Skin of body (tissue), 2 donors: ENCODE results near the gene TRIP12. TPM values are rescaled to one million over a fixed set of nuclear protein-coding genes. Genes with fewer than 3 reads are reported as not detected.
A peak's percentile ranks its signal among the peaks of the same experiment; 100 is the strongest.
"Not testable (repeated sequence)": the region's sequence is repeated elsewhere in the genome, so short reads cannot be mapped to it uniquely, and the experiment has no call there.

Source experiments
- DNase-seq: peaks from one replicate; lab custom pipeline; 2025; lab: John Stamatoyannopoulos, UW
- total RNA-seq: library from RNA; depleted of rRNA; stranded (reverse); fragments of >200 nt; gene quantifications from one replicate; pipeline ENCODE4 v1.2.3, GENCODE V29; 2014

The TRIP12 gene
- total RNA-seq, 1 donor from 2014 or later, result 226 TPM

GRCh38 chr2:229831805-229832509 lies 89.9 kb downstream of the TRIP12 start:
- no peak for DNase-seq

- no peak for DNase-seq
Observed at GRCh38 chr2:229825476-229825875, 96.3 kb downstream of the TRIP12 start.

GRCh38 chr2:229821316-229821715 lies 100.5 kb downstream of the TRIP12 start:
- DNase-seq, result no peak

GRCh38 chr2:229818230-229818629 lies 103.6 kb downstream of the TRIP12 start:
- DNase-seq, result no peak

GRCh38 chr2:229815858-229816257 lies 106.0 kb downstream of the TRIP12 start:
- DNase-seq, result no peak

GRCh38 chr2:229815342-229815741 lies 106.5 kb downstream of the TRIP12 start:
- no peak for DNase-seq

- DNase-seq, result peak; percentile 52
Observed at GRCh38 chr2:229810786-229811185, 111.0 kb downstream of the TRIP12 start.

GRCh38 chr2:229805559-229805958 lies 116.2 kb downstream of the TRIP12 start:
- DNase-seq, result no peak

- no peak for DNase-seq
Observed at GRCh38 chr2:229802785-229803184, 119.0 kb downstream of the TRIP12 start.

GRCh38 chr2:229800997-229801754 lies 120.6 kb downstream of the TRIP12 start:
- DNase-seq, result no peak

GRCh38 chr2:229798446-229799155 lies 123.2 kb downstream of the TRIP12 start:
- DNase-seq, result no peak

- no peak for DNase-seq
Observed at GRCh38 chr2:229795058-229795457, 126.8 kb downstream of the TRIP12 start.

GRCh38 chr2:229794636-229795035 lies 127.2 kb downstream of the TRIP12 start:
- no peak for DNase-seq

- not testable (repeated sequence) for DNase-seq
Observed at GRCh38 chr2:229786289-229786688, 135.5 kb downstream of the TRIP12 start.

GRCh38 chr2:229784791-229785190 lies 137.0 kb downstream of the TRIP12 start:
- no peak for DNase-seq

GRCh38 chr2:229783108-229783721 lies 138.6 kb downstream of the TRIP12 start:
- DNase-seq, result no peak

GRCh38 chr2:229780856-229781773 lies 140.7 kb downstream of the TRIP12 start:
- peak; percentile 39 for DNase-seq

- DNase-seq, result no peak
Observed at GRCh38 chr2:229779650-229780049, 142.2 kb downstream of the TRIP12 start.

- no peak for DNase-seq
Observed at GRCh38 chr2:229777716-229778115, 144.1 kb downstream of the TRIP12 start.

- no peak for DNase-seq
Observed at GRCh38 chr2:229775614-229776313, 146.0 kb downstream of the TRIP12 start.
